HepG2 (cell line): Measurements from ENCODE around the gene LRRC45. TPM values are rescaled to one million over a fixed set of nuclear protein-coding genes. Genes with fewer than 3 reads are reported as not detected.
A peak's percentile ranks its signal among the peaks of the same experiment; 100 is the strongest.

ENCODE experiments used
- AGO1 ChIP-seq: fragments of 200-400 bp; formaldehyde crosslinking; IDR thresholded peaks from 2 replicates; pipeline ENCODE4 v1.6.1; 2017; ENCODE audit warnings: mild to moderate bottlenecking, low read depth, low read length, moderate library complexity; ENCODE audit not compliant: poor library complexity, severe bottlenecking
- ARID2 ChIP-seq: sonication (generic); formaldehyde crosslinking; IDR thresholded peaks from 2 replicates; pipeline ENCODE4 v1.8.1; 2022; ENCODE audit warnings: mild to moderate bottlenecking, missing genetic modification reagents, borderline replicate concordance
- CSRNP1 ChIP-seq: sonication (generic); formaldehyde crosslinking; IDR thresholded peaks from 2 replicates; pipeline ENCODE4 v1.8.1; 2023; ENCODE audit warnings: mild to moderate bottlenecking, missing genetic modification reagents
- FIP1L1 ChIP-seq: fragments of 200-400 bp; formaldehyde crosslinking; IDR thresholded peaks from 2 replicates; pipeline ENCODE4 v1.6.1; 2018; ENCODE audit warnings: low read depth, mild to moderate bottlenecking, low read length, moderate library complexity, borderline replicate concordance; ENCODE audit not compliant: insufficient read depth
- FOXK1 ChIP-seq: sonication (generic); formaldehyde crosslinking; IDR thresholded peaks from 2 replicates; pipeline ENCODE4 v1.4.0; 2020; ENCODE audit warnings: low read depth, missing genetic modification reagents, borderline replicate concordance
- FOXO4 ChIP-seq: sonication (generic); formaldehyde crosslinking; conservative IDR thresholded peaks from 2 replicates; pipeline ENCODE4 v1.8.1; 2023; ENCODE audit warnings: missing genetic modification reagents
- HNRNPL ChIP-seq: fragments of 200-400 bp; formaldehyde crosslinking; IDR thresholded peaks from 2 replicates; pipeline ENCODE4 v1.6.1; 2017; ENCODE audit warnings: mild to moderate bottlenecking, low read depth, low read length
- LCORL ChIP-seq, 2 experiments: fragments of 450-650 bp in 1 of 2; sonication (generic) in 1 of 2; formaldehyde crosslinking in 1 of 2; IDR thresholded peaks; 2 replicates each; pipeline versions ENCODE4 v1.5.0 to v1.6.1; 2017 to 2020; ENCODE audit warnings: antibody characterized with exemption in 1 of 2, missing genetic modification reagents in 1 of 2
- PCBP1 ChIP-seq: fragments of 200-400 bp; formaldehyde crosslinking; IDR thresholded peaks from 2 replicates; pipeline ENCODE4 v1.6.1; 2017; ENCODE audit warnings: mild to moderate bottlenecking, low read depth, low read length, borderline replicate concordance
- POLR2AphosphoS5 ChIP-seq: IDR thresholded peaks from 2 replicates; pipeline ENCODE4 v1.6.1; 2012; ENCODE audit warnings: low read depth, low read length
- SKI ChIP-seq: fragments of 450-650 bp; IDR thresholded peaks from one replicate; pipeline ENCODE4 v1.6.1; 2018; ENCODE audit warnings: mild to moderate bottlenecking; ENCODE audit not compliant: partially characterized antibody
- SKIL ChIP-seq: sonication (generic); formaldehyde crosslinking; IDR thresholded peaks from 2 replicates; pipeline ENCODE4 v1.8.0; 2022; ENCODE audit warnings: missing genetic modification reagents, mild to moderate bottlenecking, moderate library complexity, borderline replicate concordance
- YY1 ChIP-seq: IDR thresholded peaks from 2 replicates; pipeline ENCODE4 v1.6.1; 2011; ENCODE audit warnings: low read length, low read depth, moderate library complexity, mild to moderate bottlenecking; ENCODE audit not compliant: insufficient read depth, insufficient replicate concordance
- ZBTB7B ChIP-seq: sonication (generic); formaldehyde crosslinking; IDR thresholded peaks from 2 replicates; pipeline ENCODE4 v1.4.0; 2020; ENCODE audit warnings: missing genetic modification reagents
- ZNF543 ChIP-seq: sonication (generic); formaldehyde crosslinking; IDR thresholded peaks from 2 replicates; pipeline ENCODE4 v1.4.0; 2020; ENCODE audit warnings: mild to moderate bottlenecking, missing genetic modification reagents
- ZNF556 ChIP-seq: sonication (generic); formaldehyde crosslinking; IDR thresholded peaks from 2 replicates; pipeline ENCODE4 v1.4.0; 2020; ENCODE audit warnings: mild to moderate bottlenecking, missing genetic modification reagents, borderline replicate concordance
- ZNF570 ChIP-seq: sonication (generic); formaldehyde crosslinking; IDR thresholded peaks from 2 replicates; pipeline ENCODE4 v1.4.0; 2020; ENCODE audit warnings: mild to moderate bottlenecking, missing genetic modification reagents, borderline replicate concordance
- polyA plus RNA-seq, 8 experiments: library from polyadenylated mRNA; depleted of rRNA in 3 of 8; stranded (reverse) in 7 of 8; unstranded in 1 of 8; fragments of >200 nt; fragmentation: Illumina TruSeq in 4 of 8; extraction: Trizol in 4 of 8; gene quantifications; 2 replicates each; pipeline versions ENCODE4 v1.2.1 to v1.2.3, GENCODE V29; 2011 to 2016; ENCODE audit warnings: low read depth in 4 of 8, missing spikeins in 1 of 8, mixed read lengths in 1 of 8; ENCODE audit not compliant: insufficient read depth in 1 of 8
- total RNA-seq, 5 experiments: library from RNA; depleted of rRNA; stranded (reverse); fragments of >200 nt; fragmentation: Illumina TruSeq; extraction: Trizol; gene quantifications; 2 replicates each; pipeline ENCODE4 v1.2.3, GENCODE V29; 2016; ENCODE audit warnings: low read depth in 1 of 5
- TF ChIP-seq, protein P1 (sequence below): sonication (generic); formaldehyde crosslinking; IDR thresholded peaks from 2 replicates; pipeline ENCODE4 v1.5.0; 2020; ENCODE audit warnings: missing genetic modification reagents, mild to moderate bottlenecking, borderline replicate concordance
- TF ChIP-seq, protein P2 (sequence below): sonication (generic); formaldehyde crosslinking; IDR thresholded peaks from 2 replicates; pipeline ENCODE4 v1.9.0; 2022; ENCODE audit warnings: missing genetic modification reagents, mild to moderate bottlenecking, borderline replicate concordance

LRRC45 gene
- total and polyA plus RNA-seq, 2 of the 13 experiments (the other 11 are each of a cell fraction or from before 2014, with no cell fraction given) = 11.6 to 48.1 TPM

- TF ChIP-seq SKIL (CRISPR knock-in tag) (no peak), HNRNPL (peak; percentile 5; the same call in 1 of the 2 replicates), YY1 (no peak), FOXO4 (CRISPR knock-in tag) (no peak), ARID2 (0 out of 2 replicates have a peak, but pooled peaks have one; percentile 10), CSRNP1 (no peak), PCBP1 (peak; percentile 28; the same call in 1 of the 2 replicates), AGO1 (peak; percentile 68), SKI (no peak), ZBTB7B (CRISPR knock-in tag) (peak; percentile 11; the same call in 1 of the 2 replicates), ZNF543 (CRISPR knock-in tag) (no peak), ZNF556 (no peak), LCORL (IDR thresholded peaks at IDR 0.05) (no peak), LCORL (CRISPR knock-in tag; IDR thresholded peaks at IDR 0.05) (no peak), POLR2AphosphoS5 (0 out of 2 replicates have a peak, but pooled peaks have one; percentile 8), ZNF570 (CRISPR knock-in tag) (no peak), FOXK1 (CRISPR knock-in tag) (no peak), FIP1L1 (0 out of 2 replicates have a peak, but pooled peaks have one; percentile 11)
- TF ChIP-seq, protein P1, sequence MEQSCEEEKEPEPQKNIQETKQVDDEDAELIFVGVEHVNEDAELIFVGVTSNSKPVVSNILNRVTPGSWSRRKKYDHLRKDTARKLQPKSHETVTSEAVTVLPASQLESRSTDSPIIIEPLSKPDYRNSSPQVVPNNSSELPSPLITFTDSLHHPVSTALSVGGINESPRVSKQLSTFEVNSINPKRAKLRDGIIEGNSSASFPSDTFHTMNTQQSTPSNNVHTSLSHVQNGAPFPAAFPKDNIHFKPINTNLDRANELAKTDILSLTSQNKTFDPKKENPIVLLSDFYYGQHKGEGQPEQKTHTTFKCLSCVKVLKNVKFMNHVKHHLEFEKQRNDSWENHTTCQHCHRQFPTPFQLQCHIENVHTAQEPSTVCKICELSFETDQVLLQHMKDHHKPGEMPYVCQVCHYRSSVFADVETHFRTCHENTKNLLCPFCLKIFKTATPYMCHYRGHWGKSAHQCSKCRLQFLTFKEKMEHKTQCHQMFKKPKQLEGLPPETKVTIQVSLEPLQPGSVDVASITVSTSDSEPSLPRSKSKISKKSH = no peak
- TF ChIP-seq, protein P2, sequence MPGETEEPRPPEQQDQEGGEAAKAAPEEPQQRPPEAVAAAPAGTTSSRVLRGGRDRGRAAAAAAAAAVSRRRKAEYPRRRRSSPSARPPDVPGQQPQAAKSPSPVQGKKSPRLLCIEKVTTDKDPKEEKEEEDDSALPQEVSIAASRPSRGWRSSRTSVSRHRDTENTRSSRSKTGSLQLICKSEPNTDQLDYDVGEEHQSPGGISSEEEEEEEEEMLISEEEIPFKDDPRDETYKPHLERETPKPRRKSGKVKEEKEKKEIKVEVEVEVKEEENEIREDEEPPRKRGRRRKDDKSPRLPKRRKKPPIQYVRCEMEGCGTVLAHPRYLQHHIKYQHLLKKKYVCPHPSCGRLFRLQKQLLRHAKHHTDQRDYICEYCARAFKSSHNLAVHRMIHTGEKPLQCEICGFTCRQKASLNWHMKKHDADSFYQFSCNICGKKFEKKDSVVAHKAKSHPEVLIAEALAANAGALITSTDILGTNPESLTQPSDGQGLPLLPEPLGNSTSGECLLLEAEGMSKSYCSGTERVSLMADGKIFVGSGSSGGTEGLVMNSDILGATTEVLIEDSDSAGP (CRISPR knock-in tag) = 0 out of 2 replicates have a peak, but pooled peaks have one; percentile 4
Measured at GRCh38 chr17:82012261-82012639, 10.9 kb upstream of the LRRC45 start (continued).
